Stimulated activated CD4-positive, alpha-beta T cell treated with anti-CD3 and anti-CD28 coated beads, Interleukin-15, amount 100 ng/mL, for 24 hours (primary cell): Measurements from ENCODE around the gene AP2A1.

ENCODE experiments used
- DNase-seq: peaks from one replicate; pipeline ENCODE4 v3.0.0-alpha.2; 2020

The AP2A1 gene

GRCh38 chr19:49844138-49845095 lies 77.6 kb downstream of the AP2A1 start:
- DNase-seq = no peak

- no peak for DNase-seq
Observed at GRCh38 chr19:49845414-49845813, 78.6 kb downstream of the AP2A1 start.

- no peak for DNase-seq
Observed at GRCh38 chr19:49846408-49846807, 79.6 kb downstream of the AP2A1 start.

DNA sequence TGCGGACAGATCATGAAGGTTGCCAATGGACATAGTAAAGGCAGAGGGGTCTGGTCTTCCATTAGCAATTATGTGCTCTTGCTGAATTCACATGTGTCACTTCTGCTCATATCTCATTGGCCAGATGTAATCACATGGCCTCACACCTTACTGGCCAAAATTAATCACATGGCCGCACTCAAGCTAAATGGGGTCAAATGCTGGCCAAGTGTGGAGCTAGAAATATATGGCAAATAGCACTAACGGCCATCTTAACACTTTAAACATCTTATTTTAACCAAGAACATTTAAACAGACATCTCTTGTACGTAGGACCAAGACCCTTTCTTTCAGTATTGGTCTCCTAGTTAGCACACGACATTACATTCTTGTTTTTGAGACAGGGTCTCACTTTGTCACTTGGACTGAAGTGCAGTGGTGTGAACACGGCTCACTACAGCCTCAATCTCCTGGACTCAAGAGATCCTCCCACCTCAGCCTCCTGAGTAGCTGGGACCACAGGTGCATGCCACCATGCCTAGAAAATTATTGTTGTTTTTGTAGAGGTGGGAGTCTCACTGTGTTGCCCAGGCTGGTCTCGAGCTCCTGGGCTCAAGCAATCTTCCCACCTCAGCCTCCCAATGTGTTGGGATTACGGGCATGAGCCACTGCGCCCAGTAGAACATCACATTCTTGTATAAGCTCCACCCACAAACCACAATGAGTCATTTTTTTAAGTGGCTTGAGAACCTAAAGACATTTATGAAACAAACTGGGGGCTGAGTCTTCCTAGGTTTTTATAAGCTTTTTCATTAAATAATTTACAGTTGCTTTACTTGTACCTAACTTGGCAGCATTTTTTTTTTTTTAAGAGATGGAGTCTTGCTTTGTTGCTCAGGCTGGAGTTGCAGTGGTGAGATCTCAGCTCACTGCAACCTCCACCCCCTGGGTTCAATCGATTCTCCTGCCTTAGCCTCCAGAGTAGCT lies 81.2 kb downstream of the AP2A1 start:
- DNase-seq = no peak

- DNase-seq = no peak
Observed at GRCh38 chr19:49848938-49849337, 82.1 kb downstream of the AP2A1 start.

- no peak for DNase-seq
Observed at GRCh38 chr19:49849433-49850220, 82.8 kb downstream of the AP2A1 start.

- DNase-seq = no peak
Observed at GRCh38 chr19:49850221-49850486, 83.4 kb downstream of the AP2A1 start.

- peak; percentile 92 for DNase-seq
Observed at GRCh38 chr19:49850487-49851342, 83.9 kb downstream of the AP2A1 start, which contains the start of gene PTOV1. Gene PTOV1, plus strand, starts transcription at chr19:49851159.

DNA sequence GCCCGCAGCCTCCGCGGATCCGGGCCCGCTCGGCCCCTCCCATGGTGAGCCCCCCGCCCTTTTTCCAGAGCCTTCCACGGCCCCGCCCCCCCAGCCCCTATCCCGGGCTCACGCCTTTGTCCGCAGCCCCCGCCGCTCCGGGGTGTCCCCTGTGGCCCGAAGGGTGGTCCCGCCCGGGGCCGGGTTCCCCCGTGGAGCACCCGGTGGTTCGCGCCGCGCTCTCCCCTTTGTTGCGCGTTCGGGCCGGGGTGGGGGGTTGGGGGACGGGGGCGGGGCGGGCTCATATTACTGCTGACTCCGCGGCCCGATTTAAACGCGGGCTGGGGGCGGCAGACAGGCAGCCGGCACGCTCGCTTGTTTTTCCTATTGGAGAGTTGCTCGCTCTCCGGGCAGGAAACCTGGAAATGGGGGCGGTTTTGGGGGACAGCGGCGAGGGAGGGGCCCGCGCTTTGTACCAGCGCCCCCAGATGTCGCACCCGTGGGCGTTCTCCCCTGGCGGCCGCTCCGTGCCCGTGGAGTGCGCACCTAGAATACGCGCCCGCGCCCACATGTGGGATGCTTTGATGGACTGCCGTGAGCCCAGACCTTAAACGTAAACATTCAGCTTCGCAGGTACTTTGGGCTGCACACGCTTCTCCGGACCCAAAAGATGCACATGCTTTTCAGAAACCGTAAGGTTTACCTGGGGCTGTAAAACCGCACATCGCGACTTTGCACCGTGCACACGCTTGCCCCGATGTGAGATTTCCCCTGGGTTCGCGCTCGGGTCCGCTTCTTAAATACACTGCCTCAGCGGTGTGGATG lies 84.9 kb downstream of the AP2A1 start:
- peak; percentile 50 for DNase-seq

DNA sequence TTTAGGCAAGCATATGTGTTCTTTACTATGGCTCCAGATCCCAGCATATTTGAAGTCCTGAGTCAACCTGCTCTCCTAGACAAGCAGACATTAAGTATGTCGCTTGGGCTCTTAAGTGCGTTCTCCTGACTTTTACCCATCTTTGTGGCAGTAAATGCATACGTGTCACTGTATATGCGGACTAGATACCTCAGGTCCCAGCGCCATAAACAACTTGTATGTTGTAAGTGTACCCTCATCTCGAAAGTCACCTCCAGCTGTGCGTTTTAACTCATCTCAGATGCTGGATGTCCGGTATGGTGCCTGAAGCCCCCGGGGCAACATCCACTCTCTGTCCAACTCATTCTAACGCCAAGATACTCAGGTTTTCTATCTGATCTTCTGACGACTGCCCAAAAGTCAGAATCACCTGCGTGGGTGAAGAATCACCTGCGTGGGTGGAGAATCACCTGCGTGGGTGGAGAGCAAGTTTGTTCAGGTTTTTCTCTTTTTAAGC lies 85.9 kb downstream of the AP2A1 start:
- no peak for DNase-seq

- DNase-seq = no peak
Observed at GRCh38 chr19:49853852-49854377, 87.1 kb downstream of the AP2A1 start.

DNA sequence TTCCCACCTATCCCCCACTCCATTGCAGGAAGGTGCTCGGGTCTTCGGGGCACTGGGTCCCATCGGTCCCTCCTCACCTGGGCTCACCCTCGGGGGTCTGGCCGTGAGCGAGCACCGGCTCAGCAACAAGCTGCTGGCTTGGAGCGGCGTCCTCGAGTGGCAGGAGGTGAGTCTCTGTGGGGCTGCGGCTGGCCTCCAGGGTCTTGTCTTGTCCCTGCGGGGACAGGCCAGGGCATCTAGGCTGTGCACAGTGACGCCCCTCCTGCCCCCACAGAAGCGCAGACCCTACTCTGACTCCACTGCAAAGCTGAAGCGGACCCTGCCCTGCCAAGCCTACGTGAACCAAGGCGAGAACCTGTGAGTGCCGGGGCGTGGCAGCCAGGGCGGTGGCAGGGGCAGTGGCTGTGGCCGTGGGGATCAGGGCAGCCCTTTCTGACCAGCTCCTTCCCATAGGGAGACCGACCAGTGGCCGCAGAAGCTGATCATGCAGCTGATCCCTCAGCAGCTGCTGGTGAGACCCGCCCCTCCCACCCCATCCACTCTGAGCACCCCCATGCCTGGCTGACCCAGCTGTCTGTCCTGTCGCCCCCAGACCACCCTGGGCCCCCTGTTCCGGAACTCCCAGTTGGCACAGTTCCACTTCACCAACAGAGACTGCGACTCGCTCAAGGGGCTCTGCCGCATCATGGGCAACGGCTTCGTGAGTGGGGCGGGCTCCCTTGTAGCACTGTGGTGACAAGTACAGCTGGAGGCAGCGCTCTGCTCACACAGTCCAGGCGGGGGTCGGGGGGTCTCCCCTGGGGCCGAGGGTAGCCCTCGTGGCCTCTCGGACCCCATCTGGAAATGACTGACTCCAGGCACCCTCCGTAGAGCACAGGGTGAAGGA lies 87.8 kb downstream of the AP2A1 start:
- no peak for DNase-seq

DNA sequence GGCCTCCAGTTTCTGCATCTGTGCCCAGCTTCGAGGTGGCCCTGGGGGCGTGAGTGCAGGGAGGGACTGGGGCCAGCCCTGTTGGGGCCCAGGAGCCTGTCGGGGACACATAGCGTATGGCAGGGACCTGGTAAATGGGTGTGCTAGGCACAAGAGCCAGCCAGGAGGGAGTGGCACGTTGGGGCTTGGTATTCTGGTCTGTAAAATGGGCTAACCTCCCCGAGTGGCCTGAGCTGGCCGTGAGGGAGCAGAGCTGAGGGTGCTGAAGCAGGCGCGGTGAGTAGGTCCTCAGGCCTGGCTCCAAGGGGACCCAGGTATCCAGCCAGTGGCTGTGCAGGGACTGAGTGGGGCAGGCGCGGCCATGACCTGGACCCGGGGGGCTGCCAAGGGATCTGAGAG lies 88.5 kb downstream of the AP2A1 start:
- no peak for DNase-seq

DNA sequence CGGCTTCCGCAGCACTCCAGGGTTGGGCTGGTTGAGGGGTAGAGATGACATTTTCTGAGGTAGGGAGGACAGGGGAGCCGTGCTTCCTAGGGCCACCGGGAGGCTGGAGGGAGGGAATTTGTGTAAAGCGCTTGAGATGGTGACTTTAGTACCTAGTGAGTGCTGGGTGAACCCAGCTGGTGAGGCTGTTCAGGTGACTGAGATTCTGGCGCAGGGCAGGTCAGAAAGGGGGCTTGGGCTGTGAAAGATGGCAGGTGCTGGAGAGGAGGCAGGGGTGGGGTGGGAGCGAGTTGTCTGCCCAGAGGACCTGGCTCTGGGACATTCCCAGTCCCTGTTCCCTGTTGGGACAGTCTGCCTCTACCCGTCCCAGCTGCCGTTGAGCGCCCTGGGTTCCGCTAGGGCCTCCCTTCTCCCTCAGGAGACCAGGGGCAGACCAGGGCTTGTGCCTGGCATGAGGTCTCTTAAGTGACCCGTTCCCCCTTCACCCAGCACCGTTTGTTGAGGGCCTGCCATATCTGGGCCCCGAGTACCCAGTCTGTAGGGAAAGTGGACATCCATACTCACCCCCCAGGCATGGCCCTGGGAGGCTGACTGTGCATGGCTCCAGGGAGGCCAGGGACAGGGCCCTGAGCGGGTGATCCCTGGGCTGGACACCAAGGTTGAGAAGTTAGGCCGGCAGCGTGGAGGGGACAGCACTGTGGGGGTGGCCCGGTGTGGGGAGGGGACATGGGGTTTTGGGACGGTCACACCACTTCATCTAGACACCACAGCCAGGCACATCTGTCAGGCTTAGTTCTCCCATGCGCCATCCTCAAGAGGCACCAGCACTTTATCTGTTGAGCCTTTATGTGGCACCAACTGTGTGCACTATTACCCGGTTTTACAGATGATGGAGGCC lies 89.1 kb downstream of the AP2A1 start:
- DNase-seq = no peak

- DNase-seq = no peak
Observed at GRCh38 chr19:49856574-49857021, 89.8 kb downstream of the AP2A1 start.
